Fibroblast of skin of right biceps (primary cell): ENCODE results near the gene NLGN3.

ENCODE experiments used
- DNase-seq: peaks from one replicate; pipeline ENCODE4 v3.0.0-alpha.2; 2013

Gene NLGN3

GRCh38 chrX:71144651-71145050, at the start of gene NLGN3:
Gene NLGN3, plus strand, starts transcription at chrX:71144841. Its CDS starts 2,909 bp downstream, at chrX:71147750.
- no peak for DNase-seq

GRCh38 chrX:71095033-71095432, 49.6 kb upstream of the NLGN3 start:
- no peak for DNase-seq

GRCh38 chrX:71095555-71095980, 49.1 kb upstream of the NLGN3 start, which contains the start of gene FOXO4:
Gene FOXO4, plus strand, starts transcription at chrX:71095851. Its CDS starts 678 bp downstream, at chrX:71096529.
- peak; percentile 84 for DNase-seq

GRCh38 chrX:71095981-71096759, 48.5 kb upstream of the NLGN3 start:
- peak; percentile 53 for DNase-seq

- no peak for DNase-seq
Measured at GRCh38 chrX:71096760-71097032, 47.9 kb upstream of the NLGN3 start.

GRCh38 chrX:71098302-71098701, 46.3 kb upstream of the NLGN3 start:
- DNase-seq: peak; percentile 41

GRCh38 chrX:71098951-71099506, 45.6 kb upstream of the NLGN3 start:
- DNase-seq: no peak

- no peak for DNase-seq
Measured at GRCh38 chrX:71099736-71100135, 44.9 kb upstream of the NLGN3 start.

GRCh38 chrX:71100581-71101505, 43.8 kb upstream of the NLGN3 start:
- no peak for DNase-seq

GRCh38 chrX:71102292-71102691, 42.3 kb upstream of the NLGN3 start:
- DNase-seq: no peak

GRCh38 chrX:71103110-71103983, 41.3 kb upstream of the NLGN3 start:
- DNase-seq: peak; percentile 24

- DNase-seq: no peak
Measured at GRCh38 chrX:71105628-71106027, 39.0 kb upstream of the NLGN3 start.

GRCh38 chrX:71106427-71106826, 38.2 kb upstream of the NLGN3 start, which contains the start of gene CXorf65:
Gene CXorf65, minus strand, starts transcription at chrX:71106740. Its CDS starts 184 bp downstream, at chrX:71106556.
- DNase-seq: peak; percentile 2

GRCh38 chrX:71107245-71107644, 37.4 kb upstream of the NLGN3 start:
- DNase-seq: no peak

- DNase-seq: peak; percentile 3
Measured at GRCh38 chrX:71107762-71108360, 36.8 kb upstream of the NLGN3 start.

GRCh38 chrX:71109051-71109450, 35.6 kb upstream of the NLGN3 start:
- DNase-seq: no peak

GRCh38 chrX:71111141-71111843, 33.3 kb upstream of the NLGN3 start, which contains the start of gene IL2RG:
Gene IL2RG, minus strand, starts transcription at chrX:71111577. Its CDS starts 38 bp downstream, at chrX:71111539.
- no peak for DNase-seq

- DNase-seq: no peak
Measured at GRCh38 chrX:71111921-71112431, 32.7 kb upstream of the NLGN3 start.

- no peak for DNase-seq
Measured at GRCh38 chrX:71117358-71117757, 27.3 kb upstream of the NLGN3 start.

GRCh38 chrX:71118032-71118984, 26.3 kb upstream of the NLGN3 start, which contains the start of gene MED12:
Gene MED12, plus strand, starts transcription at chrX:71118596. Its CDS starts 159 bp downstream, at chrX:71118755.
- peak; percentile 82 for DNase-seq
